CD14-positive monocyte (primary cell): ENCODE measurements around the gene ITGB1BP1. TPM values are rescaled to one million over a fixed set of nuclear protein-coding genes. Genes with fewer than 3 reads are reported as not detected.

Experiments used
- DNase-seq, 3 donors: peaks; one replicate each; pipeline ENCODE4 v3.0.0-alpha.2; 2011 to 2022
- H2AFZ ChIP-seq: 2 replicates; pipeline ENCODE4 v1.6.0; 2012; ENCODE audit warnings: mild to moderate bottlenecking, low read depth, low read length, inconsistent platforms; ENCODE audit not compliant: insufficient read depth, poor library complexity, severe bottlenecking
- H3K27ac ChIP-seq, 2 donors: 1 replicate in 1 of 2; 2 replicates in 1 of 2; pipeline ENCODE4 v1.5.1; 2012 to 2013; ENCODE audit warnings: low read length in 2 of 2, control low read depth in 1 of 2, inconsistent platforms in 1 of 2, low read depth in 1 of 2, mild to moderate bottlenecking in 1 of 2
- H3K27me3 ChIP-seq, 2 donors: one replicate each; pipeline versions ENCODE4 v1.6.0 to v1.6.1; 2011 to 2013; ENCODE audit warnings: low read length in 2 of 2; ENCODE audit not compliant: control insufficient read depth in 2 of 2, insufficient read depth in 2 of 2
- H3K36me3 ChIP-seq, 2 donors: replicated peaks in 1 of 2; 1 replicate in 1 of 2; 2 replicates in 1 of 2; pipeline versions ENCODE4 v1.5.1 to v1.6.1; 2012 to 2013; ENCODE audit warnings: low read length in 2 of 2, control low read depth in 1 of 2, inconsistent platforms in 1 of 2, mild to moderate bottlenecking in 1 of 2; ENCODE audit not compliant: insufficient read depth in 2 of 2, control insufficient read depth in 1 of 2
- H3K4me1 ChIP-seq, 2 donors: 1 replicate in 1 of 2; 2 replicates in 1 of 2; pipeline versions ENCODE4 v1.5.1 to v1.6.1; 2012 to 2013; ENCODE audit warnings: low read length in 2 of 2, control low read depth in 1 of 2, inconsistent platforms in 1 of 2, mild to moderate bottlenecking in 1 of 2, moderate library complexity in 1 of 2; ENCODE audit not compliant: insufficient read depth in 2 of 2, control insufficient read depth in 1 of 2
- H3K4me2 ChIP-seq: replicated peaks from 2 replicates; pipeline ENCODE3; 2012; ENCODE audit warnings: low read length, moderate library complexity, mild to moderate bottlenecking; ENCODE audit not compliant: poor library complexity, severe bottlenecking; ENCODE audit errors: extremely low read depth
- H3K4me3 ChIP-seq, 3 experiments: fragments of 200-600 bp in 1 of 3; sonication (generic) in 1 of 3; replicated peaks in 1 of 3; 1 replicate in 2 of 3; 2 replicates in 1 of 3; pipeline ENCODE4 v1.5.1; 2011 to 2013; ENCODE audit warnings: low read length in 3 of 3, mild to moderate bottlenecking in 3 of 3, control low read depth in 2 of 3, low read depth in 2 of 3, inconsistent platforms in 1 of 3, moderate library complexity in 1 of 3
- H3K79me2 ChIP-seq: 2 replicates; pipeline ENCODE4 v1.6.0; 2012; ENCODE audit warnings: mild to moderate bottlenecking, control low read depth, inconsistent platforms, low read length, moderate library complexity; ENCODE audit not compliant: insufficient read depth
- H3K9ac ChIP-seq: 2 replicates; pipeline ENCODE4 v1.6.0; 2017; ENCODE audit warnings: low read length, mild to moderate bottlenecking; ENCODE audit not compliant: insufficient read depth, poor library complexity, severe bottlenecking
- H3K9me3 ChIP-seq, 2 donors: replicated peaks in 1 of 2; 1 replicate in 1 of 2; 2 replicates in 1 of 2; pipeline versions ENCODE4 v1.5.1 to v1.6.1; 2012 to 2013; ENCODE audit warnings: low read length in 2 of 2, control low read depth in 1 of 2; ENCODE audit not compliant: control insufficient read depth in 1 of 2, insufficient read depth in 1 of 2
- H4K20me1 ChIP-seq: 2 replicates; pipeline ENCODE4 v1.6.0; 2012; ENCODE audit warnings: mild to moderate bottlenecking, low read length, control low read depth, moderate library complexity; ENCODE audit not compliant: insufficient read depth
- H3K27ac Mint-ChIP-seq, 7 donors: one replicate each; pipeline ENCODE4 v1.8.0; 2020; ENCODE audit warnings: mild to moderate bottlenecking in 7 of 7, mixed read lengths in 7 of 7, moderate library complexity in 6 of 7, inconsistent platforms in 2 of 7
- H3K27me3 Mint-ChIP-seq, 3 donors: one replicate each; pipeline ENCODE4 v1.8.0; 2021 to 2022; ENCODE audit warnings: low read depth in 3 of 3, mild to moderate bottlenecking in 3 of 3, mixed read lengths in 3 of 3, moderate library complexity in 3 of 3, inconsistent platforms in 1 of 3
- H3K36me3 Mint-ChIP-seq, 2 donors: one replicate each; pipeline ENCODE4 v1.8.0; 2020; ENCODE audit warnings: mixed read lengths in 2 of 2, inconsistent platforms in 1 of 2, mild to moderate bottlenecking in 1 of 2
- H3K4me1 Mint-ChIP-seq: one replicate; pipeline ENCODE4 v1.8.0; 2020; ENCODE audit warnings: mild to moderate bottlenecking, mixed read lengths
- H3K4me3 Mint-ChIP-seq, 2 donors: one replicate each; pipeline ENCODE4 v1.8.0; 2020; ENCODE audit warnings: mild to moderate bottlenecking in 2 of 2, mixed read lengths in 2 of 2, moderate library complexity in 1 of 2
- H3K9me3 Mint-ChIP-seq, 7 donors: one replicate each; pipeline ENCODE4 v1.8.0; 2020 to 2022; ENCODE audit warnings: mixed read lengths in 7 of 7, mild to moderate bottlenecking in 6 of 7, moderate library complexity in 6 of 7, inconsistent platforms in 2 of 7
- WGBS: methylation state at CpG from one replicate; pipeline ENCODE4 v1.1.5; 2013; ENCODE audit warnings: missing lambda C conversion rate; ENCODE audit not compliant: insufficient coverage; 5-methylcytosine and 5-hydroxymethylcytosine counted together
- intact Hi-C, 2 donors: fragments of 100-400 bp; cut with micrococcal nuclease; formaldehyde crosslinking; loops; one replicate each; pipeline versions ENCODE4 v1.15.0 to v1.15.1; 2023
- polyA plus RNA-seq, 3 donors: library from polyadenylated mRNA; depleted of rRNA in 1 of 3; unstranded in 2 of 3; stranded (reverse) in 1 of 3; fragments of 300-500 nt in 2 of 3; fragments of >200 nt in 1 of 3; fragmentation: Illumina TruSeq in 2 of 3; gene quantifications; 1 replicate in 2 of 3; 2 replicates in 1 of 3; pipeline ENCODE4 v1.2.3, GENCODE V29; 2012 to 2021
- TF ChIP-seq, protein P1 (sequence below): fragments of 200-600 bp; IDR thresholded peaks from one replicate; pipeline ENCODE4 v1.8.0; 2022; ENCODE audit warnings: antibody characterized with exemption, mild to moderate bottlenecking

The ITGB1BP1 gene
- polyA plus RNA-seq, 3 donors: 38.5 to 125 (median 116) TPM

DNA sequence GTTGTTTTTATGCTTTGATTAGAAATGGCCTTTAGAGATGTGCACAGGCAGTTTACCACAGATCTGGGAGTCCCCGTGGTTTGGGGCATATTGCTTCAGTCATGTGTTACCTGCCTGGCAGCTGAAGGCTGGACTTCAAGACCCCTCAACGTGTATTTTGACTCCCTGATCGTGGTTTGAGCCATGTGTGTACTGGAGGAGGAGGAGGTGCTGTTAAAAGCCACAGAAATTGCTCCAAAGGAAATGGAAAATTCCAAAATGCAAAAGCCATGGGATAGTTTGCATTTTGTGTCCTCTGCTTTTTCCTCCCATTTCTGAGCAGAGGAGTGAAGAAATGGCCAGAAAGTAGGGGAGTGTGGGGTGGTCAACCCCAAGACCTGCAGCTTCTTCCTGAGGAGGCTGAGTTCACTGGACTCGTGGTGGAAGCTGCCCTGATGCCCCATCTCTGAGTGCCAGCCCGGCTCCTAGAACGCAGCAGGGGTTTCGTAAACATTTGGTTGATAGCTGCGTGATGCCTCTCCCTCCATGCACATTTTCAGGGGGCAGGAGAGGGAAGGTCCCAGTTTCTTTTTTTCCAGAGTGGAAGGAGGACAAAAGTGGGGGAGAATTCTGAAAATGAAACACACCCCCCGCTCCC is 45.7 kb downstream of the ITGB1BP1 start:
- DNase-seq: no peak
- intact Hi-C loops: no loop called here
- H3K4me1 Mint-ChIP-seq: peaks cover 5% of the 10 kb centered on the region
- H3K4me1 ChIP-seq: peaks cover 0 to 2% of the 10 kb centered on the region in 2 donors
- TF ChIP-seq, protein P1, sequence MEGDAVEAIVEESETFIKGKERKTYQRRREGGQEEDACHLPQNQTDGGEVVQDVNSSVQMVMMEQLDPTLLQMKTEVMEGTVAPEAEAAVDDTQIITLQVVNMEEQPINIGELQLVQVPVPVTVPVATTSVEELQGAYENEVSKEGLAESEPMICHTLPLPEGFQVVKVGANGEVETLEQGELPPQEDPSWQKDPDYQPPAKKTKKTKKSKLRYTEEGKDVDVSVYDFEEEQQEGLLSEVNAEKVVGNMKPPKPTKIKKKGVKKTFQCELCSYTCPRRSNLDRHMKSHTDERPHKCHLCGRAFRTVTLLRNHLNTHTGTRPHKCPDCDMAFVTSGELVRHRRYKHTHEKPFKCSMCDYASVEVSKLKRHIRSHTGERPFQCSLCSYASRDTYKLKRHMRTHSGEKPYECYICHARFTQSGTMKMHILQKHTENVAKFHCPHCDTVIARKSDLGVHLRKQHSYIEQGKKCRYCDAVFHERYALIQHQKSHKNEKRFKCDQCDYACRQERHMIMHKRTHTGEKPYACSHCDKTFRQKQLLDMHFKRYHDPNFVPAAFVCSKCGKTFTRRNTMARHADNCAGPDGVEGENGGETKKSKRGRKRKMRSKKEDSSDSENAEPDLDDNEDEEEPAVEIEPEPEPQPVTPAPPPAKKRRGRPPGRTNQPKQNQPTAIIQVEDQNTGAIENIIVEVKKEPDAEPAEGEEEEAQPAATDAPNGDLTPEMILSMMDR: no peak
- H3K4me3 ChIP-seq: no peak overlapping the region
- H3K79me2 ChIP-seq: no peaks in the 10 kb centered on the region
- H2AFZ ChIP-seq: no peak overlapping the region
- no peaks in the 10 kb centered on the region for H4K20me1 ChIP-seq
- H3K9me3 ChIP-seq: no peaks in the 10 kb centered on the region
- H3K9ac ChIP-seq: no peak overlapping the region
- H3K27me3 Mint-ChIP-seq: peaks cover 0 to 2% (median 2%) of the 10 kb centered on the region in 3 donors
- WGBS: 28% methylated on average over 5 of the region's 9 CpGs
- no peaks in the 10 kb centered on the region for H3K27me3 ChIP-seq
- no peak overlapping the region for H3K4me3 Mint-ChIP-seq
- peaks cover 0 to 2% of the 10 kb centered on the region in 2 donors for H3K36me3 Mint-ChIP-seq
- H3K36me3 ChIP-seq: no peaks in the 10 kb centered on the region
- no peak overlapping the region for H3K27ac ChIP-seq
- H3K9me3 Mint-ChIP-seq: no peaks in the 10 kb centered on the region
- no peak overlapping the region for H3K4me2 ChIP-seq
- H3K27ac Mint-ChIP-seq: peak overlapping the region in 1 of 7 donors; percentile 32

DNA sequence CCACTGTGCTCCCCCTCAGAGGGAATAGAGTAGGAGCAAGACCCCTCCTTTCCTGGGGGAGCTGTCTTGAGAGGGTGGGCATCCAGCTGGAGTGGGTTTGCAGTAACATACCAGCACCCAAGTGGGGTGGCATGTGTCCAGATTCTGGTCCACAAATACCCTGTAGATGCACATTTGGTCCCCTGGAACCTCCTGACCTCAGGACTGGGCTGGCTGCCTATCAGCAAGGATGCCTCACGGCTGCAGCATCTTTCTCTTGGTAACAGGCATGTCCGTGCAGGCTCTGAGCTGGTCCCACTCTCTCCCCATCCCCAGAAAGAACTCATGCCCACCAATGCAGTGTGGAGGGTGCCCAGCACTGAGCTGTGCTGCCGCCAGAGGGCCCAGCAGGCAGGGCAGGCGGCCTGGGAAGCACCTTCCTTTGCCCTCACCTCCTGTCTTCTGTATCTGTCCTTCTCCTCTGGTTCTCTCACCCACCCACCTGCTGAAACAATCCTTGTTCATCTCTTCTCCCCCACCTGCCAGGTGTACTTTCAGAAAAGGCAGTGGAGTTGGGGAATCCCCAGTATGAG is 47.4 kb downstream of the ITGB1BP1 start:
- no peak overlapping the region for H3K4me2 ChIP-seq
- H3K36me3 ChIP-seq: no peaks in the 10 kb centered on the region
- WGBS: 90% methylated on average over 4 of the region's 4 CpGs
- H3K9ac ChIP-seq: no peak overlapping the region
- no peak overlapping the region for H3K4me3 ChIP-seq
- intact Hi-C loops: no loop called here
- TF ChIP-seq, protein P1: no peak
- Mint-ChIP-seq H3K27me3 (peaks cover 0 to 2% (median 1%) of the 10 kb centered on the region in 3 donors), H3K4me1 (peaks cover 3% of the 10 kb centered on the region), H3K27ac (no peak overlapping the region), H3K36me3 (peaks cover 0 to 2% of the 10 kb centered on the region in 2 donors), H3K4me3 (no peak overlapping the region), H3K9me3 (no peaks in the 10 kb centered on the region)
- no peak overlapping the region for H2AFZ ChIP-seq
- H4K20me1 ChIP-seq: no peaks in the 10 kb centered on the region
- peaks cover 0 to 2% of the 10 kb centered on the region in 2 donors for H3K4me1 ChIP-seq
- H3K79me2 ChIP-seq: no peaks in the 10 kb centered on the region
- no peaks in the 10 kb centered on the region for H3K9me3 ChIP-seq
- no peak for DNase-seq
- no peak overlapping the region for H3K27ac ChIP-seq
- no peaks in the 10 kb centered on the region for H3K27me3 ChIP-seq
